GM19238 (cell line): ENCODE measurements around the gene CNP.
A peak's percentile ranks its signal among the peaks of the same experiment; 100 is the strongest.
"Not testable (repeated sequence)": the region's sequence is repeated elsewhere in the genome, so short reads cannot be mapped to it uniquely, and the experiment has no call there.

ENCODE experiments used
- DNase-seq: peaks from one replicate; pipeline ENCODE4 v3.0.0; 2011; ENCODE audit warnings: low spot score; ENCODE audit not compliant: insufficient read length

Gene CNP

GRCh38 chr17:41966463-41967140 lies at the start of gene CNP:
CNP (plus strand) TSS chr17:41966795; CDS start chr17:41966885, 90 bp downstream.
- DNase-seq, result peak; percentile 89

GRCh38 chr17:41917192-41917591 lies 49.4 kb upstream of the CNP start:
- no peak for DNase-seq

- DNase-seq, result no peak
Observed at GRCh38 chr17:41917679-41918313, 48.8 kb upstream of the CNP start.

GRCh38 chr17:41918314-41919164 lies 48.1 kb upstream of the CNP start, which contains the start of gene ACLY:
ACLY (minus strand) TSS chr17:41918951; CDS start chr17:41913873, 5,078 bp downstream.
- DNase-seq, result peak; percentile 98

- no peak for DNase-seq
Observed at GRCh38 chr17:41919165-41919817, 47.3 kb upstream of the CNP start.

- no peak for DNase-seq
Observed at GRCh38 chr17:41919840-41920579, 46.6 kb upstream of the CNP start.

GRCh38 chr17:41920580-41920955 lies 46.0 kb upstream of the CNP start:
- DNase-seq, result no peak

- no peak for DNase-seq
Observed at GRCh38 chr17:41925991-41926590, 40.5 kb upstream of the CNP start.

- DNase-seq, result no peak
Observed at GRCh38 chr17:41928693-41929251, 37.8 kb upstream of the CNP start.

- peak; percentile 92 for DNase-seq
Observed at GRCh38 chr17:41930009-41930832, 36.4 kb upstream of the CNP start, which contains the start of gene ODAD4. ODAD4 (plus strand) TSS chr17:41930617; CDS start chr17:41930724, 107 bp downstream.

- DNase-seq, result not testable (repeated sequence)
Observed at GRCh38 chr17:41930833-41931156, 35.8 kb upstream of the CNP start.

- DNase-seq, result not testable (repeated sequence)
Observed at GRCh38 chr17:41931715-41932114, 34.9 kb upstream of the CNP start.

- DNase-seq, result no peak
Observed at GRCh38 chr17:41932816-41933389, 33.7 kb upstream of the CNP start.

GRCh38 chr17:41935641-41936040 lies 31.0 kb upstream of the CNP start:
- DNase-seq, result no peak

- DNase-seq, result no peak
Observed at GRCh38 chr17:41937970-41938954, 28.3 kb upstream of the CNP start.

GRCh38 chr17:41939044-41939692 lies 27.4 kb upstream of the CNP start:
- DNase-seq, result no peak

GRCh38 chr17:41939693-41940090 lies 26.9 kb upstream of the CNP start:
- DNase-seq, result no peak
